Fibroblast of mammary gland (primary cell): ENCODE measurements around the gene CA5B.
A peak's percentile ranks its signal among the peaks of the same experiment; 100 is the strongest.
"Not testable (repeated sequence)": the region's sequence is repeated elsewhere in the genome, so short reads cannot be mapped to it uniquely, and the experiment has no call there.

Experiments used
- DNase-seq: peaks from one replicate; pipeline ENCODE4 v3.0.0-alpha.2; 2010; ENCODE audit warnings: low read depth
- H3K4me3 ChIP-seq: 2 replicates; pipeline ENCODE4 v1.5.1; 2011; ENCODE audit warnings: low read depth, mild to moderate bottlenecking, low read length, moderate library complexity; ENCODE audit not compliant: control insufficient read depth
- TF ChIP-seq, protein P1 (sequence below): conservative IDR thresholded peaks from 2 replicates; pipeline ENCODE4 v1.5.1; 2011; ENCODE audit warnings: low read depth, low read length, inconsistent platforms; ENCODE audit not compliant: control insufficient read depth, insufficient read depth

The CA5B gene

DNA sequence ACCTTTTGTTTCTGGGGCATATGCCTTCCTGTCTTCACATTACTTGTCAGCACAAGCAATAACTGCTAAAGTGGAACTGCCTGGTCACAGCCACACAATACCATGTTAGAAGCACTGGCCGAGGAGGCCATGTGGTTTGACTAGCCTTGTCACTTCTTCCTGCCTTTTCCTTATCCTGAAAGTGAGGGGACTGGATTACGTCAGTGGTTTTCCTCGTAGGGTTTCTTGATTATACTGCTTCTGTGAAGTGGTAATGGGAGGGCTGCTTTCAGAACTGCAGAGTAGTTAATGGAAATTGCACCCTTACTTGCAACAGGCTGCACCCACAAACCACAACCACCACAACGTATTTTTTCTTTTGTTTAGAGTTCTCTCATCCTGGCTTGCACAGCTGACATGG, 78.8 kb downstream of the CA5B start:
- TF ChIP-seq, protein P1, sequence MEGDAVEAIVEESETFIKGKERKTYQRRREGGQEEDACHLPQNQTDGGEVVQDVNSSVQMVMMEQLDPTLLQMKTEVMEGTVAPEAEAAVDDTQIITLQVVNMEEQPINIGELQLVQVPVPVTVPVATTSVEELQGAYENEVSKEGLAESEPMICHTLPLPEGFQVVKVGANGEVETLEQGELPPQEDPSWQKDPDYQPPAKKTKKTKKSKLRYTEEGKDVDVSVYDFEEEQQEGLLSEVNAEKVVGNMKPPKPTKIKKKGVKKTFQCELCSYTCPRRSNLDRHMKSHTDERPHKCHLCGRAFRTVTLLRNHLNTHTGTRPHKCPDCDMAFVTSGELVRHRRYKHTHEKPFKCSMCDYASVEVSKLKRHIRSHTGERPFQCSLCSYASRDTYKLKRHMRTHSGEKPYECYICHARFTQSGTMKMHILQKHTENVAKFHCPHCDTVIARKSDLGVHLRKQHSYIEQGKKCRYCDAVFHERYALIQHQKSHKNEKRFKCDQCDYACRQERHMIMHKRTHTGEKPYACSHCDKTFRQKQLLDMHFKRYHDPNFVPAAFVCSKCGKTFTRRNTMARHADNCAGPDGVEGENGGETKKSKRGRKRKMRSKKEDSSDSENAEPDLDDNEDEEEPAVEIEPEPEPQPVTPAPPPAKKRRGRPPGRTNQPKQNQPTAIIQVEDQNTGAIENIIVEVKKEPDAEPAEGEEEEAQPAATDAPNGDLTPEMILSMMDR: no peak
- DNase-seq: no peak
- no peak overlapping the region for H3K4me3 ChIP-seq

DNA sequence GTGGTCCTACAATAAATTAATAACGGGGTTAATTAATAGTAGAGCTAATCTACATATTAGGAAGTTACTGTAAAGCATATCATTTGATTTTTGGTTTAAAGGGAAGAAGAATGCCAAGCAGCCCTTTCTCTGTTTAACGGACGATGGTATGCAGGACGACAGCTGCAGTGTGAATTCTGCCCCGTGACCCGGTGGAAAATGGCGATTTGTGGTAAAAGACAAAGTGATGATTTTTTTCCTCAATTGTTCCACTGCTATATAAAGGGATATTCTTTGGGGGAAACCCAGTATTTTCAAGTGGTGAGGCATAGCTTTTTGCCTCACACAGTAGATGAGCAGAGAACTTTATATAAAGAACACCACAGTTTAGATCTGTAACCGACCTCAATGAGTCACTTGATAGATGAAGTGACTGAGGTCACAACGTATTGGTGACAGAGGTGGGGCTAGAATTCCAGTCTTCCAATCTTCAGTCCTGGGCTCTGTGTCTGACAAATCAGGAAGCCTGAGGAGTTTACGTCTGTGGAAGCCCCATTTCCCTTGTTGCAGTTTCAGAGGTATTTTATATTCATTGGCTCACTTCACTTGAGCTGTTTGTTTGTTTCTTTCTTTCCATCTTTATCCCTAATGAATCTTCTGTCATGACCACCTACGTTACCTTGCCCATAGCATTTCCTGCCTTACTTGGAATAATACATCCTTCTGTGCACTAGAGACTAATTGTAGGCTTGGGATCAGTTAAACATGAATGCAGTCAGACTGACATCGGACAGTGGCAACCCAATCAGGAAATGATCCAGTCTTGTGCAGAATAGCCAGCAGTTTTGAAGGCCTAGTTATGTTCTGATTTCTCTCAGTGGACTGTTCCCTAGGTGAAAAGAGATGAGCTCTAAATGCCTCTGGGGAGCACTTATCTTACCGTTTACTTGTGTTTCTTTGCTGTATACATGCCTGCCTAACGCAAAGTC, 82.3 kb downstream of the CA5B start:
- H3K4me3 ChIP-seq: no peak overlapping the region
- peak; percentile 15 for DNase-seq
- TF ChIP-seq, protein P1: no peak

DNA sequence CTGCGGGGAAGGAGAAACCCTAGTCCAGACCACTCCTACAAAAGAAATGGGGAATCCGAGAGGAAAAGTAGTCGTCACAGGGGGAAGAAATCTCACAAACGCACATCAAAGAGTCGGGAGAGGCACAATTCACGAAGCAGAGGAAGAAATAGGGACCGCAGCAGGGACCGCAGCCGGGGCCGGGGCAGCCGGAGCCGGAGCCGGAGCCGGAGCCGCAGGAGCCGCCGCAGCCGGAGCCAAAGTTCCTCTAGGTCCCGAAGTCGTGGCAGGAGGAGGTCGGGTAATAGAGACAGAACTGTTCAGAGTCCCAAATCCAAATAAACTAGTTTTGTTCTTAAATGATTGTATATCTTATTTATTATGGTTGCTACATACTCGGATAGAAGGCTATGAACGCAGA, 84.9 kb downstream of the CA5B start:
- no peak for DNase-seq
- TF ChIP-seq, protein P1: no peak
- H3K4me3 ChIP-seq: no peak overlapping the region

DNA sequence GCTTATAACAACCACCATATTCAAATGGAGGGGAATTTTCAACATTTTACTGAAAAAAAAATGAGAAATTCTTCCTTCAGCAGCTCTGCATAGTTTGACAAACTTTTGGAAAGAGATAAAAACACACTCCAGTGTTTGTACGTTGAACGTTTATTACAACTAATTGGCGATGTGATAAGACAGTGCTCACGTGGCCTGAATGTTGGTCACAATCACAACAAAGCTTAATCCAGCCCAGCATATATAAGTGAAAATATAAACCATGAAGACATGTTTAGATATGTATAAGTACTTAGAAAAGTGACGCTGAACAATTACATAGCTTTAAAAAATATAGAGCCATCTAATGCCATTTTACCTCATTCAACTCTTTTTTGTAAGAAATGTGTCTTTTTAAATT, 87.9 kb downstream of the CA5B start:
- DNase-seq: no peak
- TF ChIP-seq, protein P1: no peak
- H3K4me3 ChIP-seq: no peak overlapping the region

DNA sequence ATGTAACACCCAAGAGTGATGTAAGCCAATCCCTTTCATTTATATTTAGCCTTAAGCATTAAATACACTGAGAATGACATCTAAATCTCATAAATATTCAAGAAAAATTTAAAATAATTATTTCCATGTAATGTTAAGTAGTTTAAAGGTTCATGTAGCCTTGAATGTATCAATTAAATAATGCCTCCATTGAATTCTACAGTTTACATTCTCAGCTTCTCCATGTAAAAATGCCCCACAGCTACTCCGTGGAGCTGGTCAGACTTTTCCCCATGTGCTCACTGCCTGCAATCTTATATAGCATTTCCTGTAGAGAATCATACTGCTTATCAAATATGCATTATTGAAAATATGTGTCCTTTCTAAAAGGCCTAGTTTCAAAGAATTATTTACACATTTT, 91.1 kb downstream of the CA5B start:
- H3K4me3 ChIP-seq: no peak overlapping the region
- no peak for DNase-seq
- TF ChIP-seq, protein P1: no peak

DNA sequence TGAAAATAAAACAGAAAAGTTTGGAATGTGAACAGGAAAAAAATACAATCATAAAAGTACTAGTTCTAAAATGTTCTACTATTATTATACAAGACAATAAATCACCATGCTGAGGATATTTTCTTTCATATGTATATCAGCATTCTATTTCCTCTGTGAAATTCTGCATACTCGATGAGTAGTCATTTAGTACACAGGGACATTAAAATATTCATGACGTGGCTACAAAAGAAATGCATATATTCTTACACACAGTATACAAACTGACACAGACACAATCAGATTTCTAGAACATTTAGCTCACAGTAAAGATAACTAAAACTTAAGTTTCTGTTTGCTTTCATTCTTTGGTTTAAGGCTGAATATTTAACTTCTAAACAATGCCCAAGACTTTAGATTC, 93.3 kb downstream of the CA5B start:
- DNase-seq, H3K4me3 ChIP-seq: not testable (repeated sequence)

DNA sequence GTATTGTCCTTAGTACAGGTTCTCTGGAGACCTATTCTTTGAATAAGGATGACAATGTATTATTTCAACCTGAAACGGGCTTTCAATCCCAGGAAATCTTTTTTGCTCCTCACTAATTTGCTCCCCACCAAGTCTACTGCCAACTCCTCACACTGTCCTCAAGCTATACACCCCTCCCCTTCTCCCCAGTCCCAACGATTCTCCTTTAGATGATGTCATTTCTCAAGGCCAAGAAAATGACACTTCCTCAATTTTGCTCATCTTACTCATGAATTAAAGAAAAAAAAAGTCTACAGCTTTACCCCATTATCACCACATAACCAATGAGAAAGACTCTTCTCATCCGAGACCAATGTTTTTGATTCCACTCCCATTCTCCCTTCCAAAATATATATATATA, 96.0 kb downstream of the CA5B start:
- H3K4me3 ChIP-seq: no peak overlapping the region
- no peak for DNase-seq
- TF ChIP-seq, protein P1: no peak
